Hematopoietic multipotent progenitor cell treated with erythropoietin and hydrocortisone succinate and interleukin-3 and kit ligand, for 8 days (in vitro differentiated cells): Measurements from ENCODE around the gene CA10.

ENCODE experiments used
- DNase-seq: peaks from one replicate; pipeline ENCODE4 v3.0.0-alpha.2; 2015

The CA10 gene

GRCh38 chr17:51946311-51946710 lies 212.2 kb downstream of the CA10 start:
- DNase-seq, result no peak

GRCh38 chr17:51941272-51941671 lies 217.2 kb downstream of the CA10 start:
- DNase-seq, result no peak

- no peak for DNase-seq
Observed at GRCh38 chr17:51937264-51937663, 221.2 kb downstream of the CA10 start.

GRCh38 chr17:51935477-51935876 lies 223.0 kb downstream of the CA10 start:
- no peak for DNase-seq

GRCh38 chr17:51933647-51934046 lies 224.9 kb downstream of the CA10 start:
- DNase-seq, result no peak

- no peak for DNase-seq
Observed at GRCh38 chr17:51926448-51926847, 232.1 kb downstream of the CA10 start.

GRCh38 chr17:51921500-51921899 lies 237.0 kb downstream of the CA10 start:
- no peak for DNase-seq

- no peak for DNase-seq
Observed at GRCh38 chr17:51914577-51914976, 243.9 kb downstream of the CA10 start.

GRCh38 chr17:51913491-51914205 lies 244.9 kb downstream of the CA10 start:
- no peak for DNase-seq

- DNase-seq, result no peak
Observed at GRCh38 chr17:51912939-51913338, 245.6 kb downstream of the CA10 start.

GRCh38 chr17:51911237-51911636 lies 247.3 kb downstream of the CA10 start:
- DNase-seq, result no peak

GRCh38 chr17:51909971-51910370 lies 248.5 kb downstream of the CA10 start:
- DNase-seq, result no peak

- DNase-seq, result no peak
Observed at GRCh38 chr17:51908841-51909537, 249.5 kb downstream of the CA10 start.

GRCh38 chr17:51907041-51907440 lies 251.5 kb downstream of the CA10 start:
- DNase-seq, result no peak

- no peak for DNase-seq
Observed at GRCh38 chr17:51904379-51904778, 254.1 kb downstream of the CA10 start.

- DNase-seq, result no peak
Observed at GRCh38 chr17:51901242-51901641, 257.3 kb downstream of the CA10 start.

GRCh38 chr17:51891936-51892335 lies 266.6 kb downstream of the CA10 start:
- DNase-seq, result no peak

GRCh38 chr17:51890710-51891109 lies 267.8 kb downstream of the CA10 start:
- no peak for DNase-seq

- no peak for DNase-seq
Observed at GRCh38 chr17:51888816-51889215, 269.7 kb downstream of the CA10 start.

GRCh38 chr17:51876986-51877385 lies 281.5 kb downstream of the CA10 start:
- DNase-seq, result no peak

GRCh38 chr17:51873302-51873701 lies 285.2 kb downstream of the CA10 start:
- DNase-seq, result no peak

- peak; percentile 35 for DNase-seq
Observed at GRCh38 chr17:51869387-51869786, 289.1 kb downstream of the CA10 start.

GRCh38 chr17:51860954-51861561 lies 297.5 kb downstream of the CA10 start:
- DNase-seq, result peak; percentile 33

- no peak for DNase-seq
Observed at GRCh38 chr17:51857052-51857597, 301.4 kb downstream of the CA10 start.
